Right atrium auricular region (tissue), 2 donors: ENCODE results near the gene POU4F1. TPM values are rescaled to one million over a fixed set of nuclear protein-coding genes. Genes with fewer than 3 reads are reported as not detected.

Source experiments
- DNase-seq: peaks from one replicate; pipeline ENCODE4 v3.0.0-alpha.2; 2019; ENCODE audit warnings: low spot score
- H3K27ac ChIP-seq, 2 donors: fragments of 200-600 bp; sonication (generic); 1 replicate in 1 of 2; 2 replicates in 1 of 2; pipeline ENCODE4 v1.5.1; 2016 to 2019
- H3K27me3 ChIP-seq, 2 donors: fragments of 200-600 bp; sonication (generic); one replicate each; pipeline versions ENCODE4 v1.5.1 to v1.6.0; 2017 to 2019
- H3K36me3 ChIP-seq: fragments of 200-600 bp; sonication (generic); one replicate; pipeline ENCODE4 v1.5.1; 2016
- H3K4me1 ChIP-seq, 2 donors: fragments of 200-600 bp; sonication (generic); one replicate each; pipeline versions ENCODE4 v1.5.1 to v1.6.0; 2017 to 2019
- H3K4me3 ChIP-seq, 2 donors: fragments of 200-600 bp; sonication (generic); 1 replicate in 1 of 2; 2 replicates in 1 of 2; pipeline ENCODE4 v1.5.1; 2017 to 2019; ENCODE audit warnings: mild to moderate bottlenecking in 1 of 2, moderate library complexity in 1 of 2
- H3K9me3 ChIP-seq, 2 donors: fragments of 200-600 bp; sonication (generic); one replicate each; pipeline ENCODE4 v1.5.1; 2019
- CTCF ChIP-seq, 2 donors: fragments of 200-600 bp; sonication (generic); IDR thresholded peaks; one replicate each; pipeline ENCODE4 v1.5.1; 2019; ENCODE audit warnings: antibody characterized with exemption in 2 of 2
- total RNA-seq, 2 donors: library from RNA; depleted of rRNA; stranded (reverse); fragments of >200 nt; gene quantifications; one replicate each; pipeline ENCODE4 v1.1.0, GENCODE V29; 2016

The POU4F1 gene
- total RNA-seq, 2 donors from 2014 or later: not detected

DNA sequence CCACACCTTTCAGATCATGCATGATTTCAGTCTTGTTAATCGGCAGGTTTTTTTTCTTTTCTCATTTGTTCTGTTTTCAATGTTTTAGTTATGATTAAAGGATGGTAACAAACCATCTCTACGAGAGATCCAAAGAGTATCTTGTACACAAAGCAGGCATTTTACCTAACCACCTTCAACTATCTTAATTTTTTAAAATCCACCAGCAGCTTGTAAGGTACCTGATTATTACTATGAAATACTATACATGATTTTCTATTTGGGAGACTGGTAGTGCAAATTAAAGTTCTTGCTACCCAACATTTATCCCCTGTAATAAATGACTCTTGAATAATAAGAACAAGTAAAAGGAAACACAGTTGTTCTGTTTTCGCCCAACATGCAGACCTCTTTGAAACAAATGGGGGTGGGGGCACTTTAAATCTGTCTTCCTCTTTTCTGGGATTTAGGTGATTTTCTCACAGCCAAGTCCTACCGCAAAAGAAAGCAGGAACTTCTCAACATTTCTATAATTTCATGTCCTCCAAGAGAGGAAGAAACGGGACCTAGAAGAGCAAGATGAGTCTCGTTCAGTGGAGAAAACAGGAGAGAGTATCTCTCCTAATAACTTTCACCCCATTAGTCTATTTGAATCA is 3.6 kb downstream of the POU4F1 start:
- H3K27me3 ChIP-seq: peaks cover 74 to 75% of the 10 kb centered on the region in 2 donors
- TF ChIP-seq CTCF (IDR thresholded peaks at IDR 0.05): no peak
- no peak for DNase-seq
- H3K27ac ChIP-seq: no peak overlapping the region
- no peaks in the 10 kb centered on the region for H3K36me3 ChIP-seq
- no peaks in the 10 kb centered on the region for H3K9me3 ChIP-seq
- no peak overlapping the region for H3K4me3 ChIP-seq
- H3K4me1 ChIP-seq: peaks cover 0 to 41% of the 10 kb centered on the region in 2 donors

- H3K36me3 ChIP-seq: no peaks in the 10 kb centered on the region
- H3K9me3 ChIP-seq: no peaks in the 10 kb centered on the region
- H3K4me3 ChIP-seq: no peak overlapping the region
- no peak for TF ChIP-seq CTCF (IDR thresholded peaks at IDR 0.05)
- H3K27me3 ChIP-seq: peaks cover 74 to 78% of the 10 kb centered on the region in 2 donors
- no peak for DNase-seq
- peaks cover 0 to 41% of the 10 kb centered on the region in 2 donors for H3K4me1 ChIP-seq
- H3K27ac ChIP-seq: no peak overlapping the region
Measured at GRCh38 chr13:78598966-78599644, 4.2 kb downstream of the POU4F1 start.

- H3K4me3 ChIP-seq: no peak overlapping the region
- H3K4me1 ChIP-seq: peaks cover 0 to 35% of the 10 kb centered on the region in 2 donors
- no peaks in the 10 kb centered on the region for H3K9me3 ChIP-seq
- no peak for DNase-seq
- H3K27ac ChIP-seq: no peak overlapping the region
- peaks cover 76 to 78% of the 10 kb centered on the region in 2 donors for H3K27me3 ChIP-seq
- H3K36me3 ChIP-seq: no peaks in the 10 kb centered on the region
- no peak for TF ChIP-seq CTCF (IDR thresholded peaks at IDR 0.05)
Measured at GRCh38 chr13:78598116-78598781, 5.1 kb downstream of the POU4F1 start.

DNA sequence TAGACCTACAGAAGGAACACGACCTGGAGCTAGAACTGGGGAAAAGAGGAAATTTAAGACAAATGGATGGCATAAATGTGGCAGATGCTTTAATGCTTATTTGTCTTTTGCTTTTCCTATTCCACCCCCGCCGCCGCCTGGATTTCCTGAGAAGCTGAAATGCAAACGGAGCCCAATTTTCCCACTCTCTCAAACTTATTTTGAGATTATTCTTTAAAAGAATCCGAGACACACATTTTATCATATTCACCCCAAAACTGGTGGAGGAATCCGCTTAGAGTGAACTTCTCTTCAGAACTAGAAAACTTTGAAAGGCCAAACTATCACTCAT is 5.8 kb downstream of the POU4F1 start:
- H3K4me1 ChIP-seq: peaks cover 0 to 29% of the 10 kb centered on the region in 2 donors
- no peaks in the 10 kb centered on the region for H3K36me3 ChIP-seq
- TF ChIP-seq CTCF (IDR thresholded peaks at IDR 0.05): no peak
- no peak overlapping the region for H3K27ac ChIP-seq
- peaks cover 76 to 78% of the 10 kb centered on the region in 2 donors for H3K27me3 ChIP-seq
- H3K9me3 ChIP-seq: no peaks in the 10 kb centered on the region
- DNase-seq: no peak
- H3K4me3 ChIP-seq: no peak overlapping the region

DNA sequence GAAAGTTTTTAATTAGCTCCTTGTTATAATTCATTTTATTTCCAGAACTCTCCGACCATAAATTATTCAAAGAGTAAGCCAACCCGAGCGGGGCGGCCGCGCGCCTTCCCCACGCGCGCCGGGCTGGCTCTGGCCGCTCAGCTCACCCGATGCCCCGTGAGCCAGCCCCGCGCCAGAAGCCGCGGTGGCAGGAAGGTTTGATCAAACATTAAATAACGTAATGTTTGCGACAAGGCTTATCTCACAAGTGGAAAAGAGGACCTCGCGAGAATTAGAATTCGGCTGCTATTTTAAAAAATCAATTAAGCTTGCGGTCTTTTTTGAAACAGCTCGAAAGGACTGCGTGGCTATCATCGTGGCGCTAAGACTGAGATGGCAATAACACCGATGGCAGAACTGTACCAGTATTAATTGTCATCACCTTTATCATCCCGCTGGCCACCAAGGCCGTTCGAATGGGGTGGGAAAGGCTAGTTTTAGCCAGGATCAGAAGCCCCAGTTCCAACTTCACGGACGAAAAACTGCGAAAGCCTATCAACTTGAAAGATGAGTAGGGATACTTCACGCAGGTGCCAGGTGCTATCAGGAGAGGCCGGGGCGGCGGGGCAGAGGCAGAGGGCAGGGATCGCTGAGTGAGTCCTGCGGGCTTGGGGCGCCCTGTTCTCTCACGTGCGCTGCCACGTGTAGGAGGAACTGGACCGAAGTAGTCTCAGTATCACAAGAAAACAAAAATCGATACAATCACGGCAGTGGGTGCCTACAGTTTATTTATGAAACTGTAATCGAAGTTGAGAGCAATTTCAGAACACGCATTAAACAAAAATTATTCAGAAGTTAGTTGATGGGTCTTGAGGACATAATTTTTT is 6.4 kb downstream of the POU4F1 start:
- no peak for TF ChIP-seq CTCF (IDR thresholded peaks at IDR 0.05)
- Histone ChIP-seq H3K36me3 (no peaks in the 10 kb centered on the region), H3K4me1 (peaks cover 0 to 25% of the 10 kb centered on the region in 2 donors), H3K27me3 (peaks cover 78 to 80% of the 10 kb centered on the region in 2 donors), H3K27ac (no peak overlapping the region), H3K9me3 (no peaks in the 10 kb centered on the region), H3K4me3 (no peak overlapping the region)
- no peak for DNase-seq
